Right lobe of liver (tissue), 4 donors: Measurements from ENCODE around the gene HTRA3.

Source experiments
- POLR2A ChIP-seq: fragments of 450-650 bp; IDR thresholded peaks from one replicate; pipeline ENCODE4 v1.6.1; 2017; ENCODE audit warnings: antibody characterized with exemption, mild to moderate bottlenecking
- TF ChIP-seq, protein P1 (sequence below), 4 donors: fragments of 200-600 bp in 3 of 4; fragments of 450-650 bp in 1 of 4; IDR thresholded peaks; one replicate each; pipeline versions ENCODE4 v1.5.1 to v1.8.0; 2016 to 2022; ENCODE audit warnings: antibody characterized with exemption in 4 of 4, mild to moderate bottlenecking in 2 of 4
- donor health status: DM: no; HTN: no; CAD: no.
- donor health status: DM: no; HTN: no; CAD: no.
- donor health status: DM: no; HTN: yes; CAD: no.

DNA sequence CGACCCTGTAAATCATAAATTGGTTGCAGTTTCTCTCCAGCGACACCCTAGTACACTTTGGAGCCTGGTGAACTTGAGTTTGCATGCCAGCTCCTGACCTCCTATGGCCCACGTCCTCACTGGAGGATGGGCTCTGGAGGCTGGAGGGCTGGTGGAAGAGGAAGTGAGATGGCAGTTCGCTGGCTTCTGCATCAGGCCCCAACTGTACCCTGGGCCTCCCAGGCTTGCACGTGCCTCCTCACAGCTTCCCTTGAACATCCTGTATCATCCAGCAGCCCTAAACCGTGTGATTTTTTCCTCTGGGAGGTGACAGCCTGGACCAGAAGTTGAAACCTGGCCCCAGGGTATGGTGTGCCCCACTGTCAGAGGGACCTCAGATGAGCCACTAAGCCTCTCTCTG, 78.5 kb downstream of the HTRA3 start:
- TF ChIP-seq, protein P1, sequence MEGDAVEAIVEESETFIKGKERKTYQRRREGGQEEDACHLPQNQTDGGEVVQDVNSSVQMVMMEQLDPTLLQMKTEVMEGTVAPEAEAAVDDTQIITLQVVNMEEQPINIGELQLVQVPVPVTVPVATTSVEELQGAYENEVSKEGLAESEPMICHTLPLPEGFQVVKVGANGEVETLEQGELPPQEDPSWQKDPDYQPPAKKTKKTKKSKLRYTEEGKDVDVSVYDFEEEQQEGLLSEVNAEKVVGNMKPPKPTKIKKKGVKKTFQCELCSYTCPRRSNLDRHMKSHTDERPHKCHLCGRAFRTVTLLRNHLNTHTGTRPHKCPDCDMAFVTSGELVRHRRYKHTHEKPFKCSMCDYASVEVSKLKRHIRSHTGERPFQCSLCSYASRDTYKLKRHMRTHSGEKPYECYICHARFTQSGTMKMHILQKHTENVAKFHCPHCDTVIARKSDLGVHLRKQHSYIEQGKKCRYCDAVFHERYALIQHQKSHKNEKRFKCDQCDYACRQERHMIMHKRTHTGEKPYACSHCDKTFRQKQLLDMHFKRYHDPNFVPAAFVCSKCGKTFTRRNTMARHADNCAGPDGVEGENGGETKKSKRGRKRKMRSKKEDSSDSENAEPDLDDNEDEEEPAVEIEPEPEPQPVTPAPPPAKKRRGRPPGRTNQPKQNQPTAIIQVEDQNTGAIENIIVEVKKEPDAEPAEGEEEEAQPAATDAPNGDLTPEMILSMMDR (IDR thresholded peaks at IDR 0.05), result no peak
- TF ChIP-seq POLR2A, result no peak
